HG03571 (cell line): ENCODE results near the gene ARL8B.
"Not testable (repeated sequence)": the region's sequence is repeated elsewhere in the genome, so short reads cannot be mapped to it uniquely, and the experiment has no call there.

Experiments
- ATAC-seq: cut with Tn5 transposase; IDR thresholded peaks from one replicate; pipeline ENCODE4 v1.9.1; 2021; ENCODE audit not compliant: unreplicated experiment

ARL8B gene

DNA sequence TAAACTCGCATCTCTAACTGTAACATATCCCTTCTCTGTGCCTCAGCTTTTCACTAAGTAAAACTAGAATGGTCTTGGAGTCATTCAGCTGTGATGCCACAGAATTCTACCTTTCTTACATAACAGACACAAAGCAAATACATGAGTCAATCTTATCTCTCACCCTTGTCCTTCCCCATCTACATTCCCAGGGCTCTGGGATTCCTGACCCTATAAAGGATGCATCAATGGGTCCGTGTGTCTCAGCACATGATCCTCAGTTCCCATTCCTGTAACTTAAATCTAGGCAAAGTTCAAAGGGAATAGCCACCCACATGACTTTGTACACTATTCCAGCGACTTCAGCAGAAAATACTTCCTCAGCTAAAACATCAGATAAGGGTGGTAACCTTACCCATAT, 11.8 kb upstream of the ARL8B start:
- no peak for ATAC-seq

DNA sequence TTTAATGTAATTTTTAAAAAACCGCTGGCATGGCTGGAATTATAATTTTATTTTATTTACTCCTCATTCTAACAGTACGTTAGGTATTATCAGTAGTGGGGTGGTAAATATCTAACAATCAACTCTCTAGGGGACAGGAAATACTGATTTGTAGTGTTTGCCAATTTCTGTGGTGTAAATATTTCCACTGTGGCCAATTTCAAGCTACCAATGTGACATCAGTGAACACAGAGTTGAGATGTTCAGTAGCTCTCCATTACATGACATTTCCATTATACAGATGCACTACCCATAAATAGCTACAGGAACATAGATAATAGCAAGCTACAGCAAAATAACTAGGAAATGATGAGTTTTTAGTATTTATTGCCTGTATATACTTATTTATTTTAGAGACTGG, 10.0 kb upstream of the ARL8B start:
- ATAC-seq, result no peak

DNA sequence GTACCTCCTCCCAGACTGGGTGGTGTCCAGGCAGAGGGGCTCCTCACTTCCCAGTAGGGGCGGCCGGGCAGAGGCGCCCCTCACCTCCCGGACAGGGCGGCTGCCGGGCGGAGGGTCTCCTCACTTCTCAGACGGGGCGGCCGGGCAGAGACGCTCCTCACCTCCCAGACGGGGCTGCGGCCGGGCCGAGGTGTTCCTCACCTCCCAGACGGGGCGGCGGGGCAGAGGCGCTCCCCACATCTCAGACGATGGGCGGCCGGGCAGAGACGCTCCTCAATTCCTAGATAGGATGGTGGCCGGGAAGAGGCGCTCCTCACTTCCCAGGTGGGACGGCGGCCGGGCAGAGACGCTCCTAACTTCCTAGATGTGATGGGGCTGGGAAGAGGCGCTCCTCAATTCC, 8.4 kb upstream of the ARL8B start:
- ATAC-seq, result not testable (repeated sequence)

DNA sequence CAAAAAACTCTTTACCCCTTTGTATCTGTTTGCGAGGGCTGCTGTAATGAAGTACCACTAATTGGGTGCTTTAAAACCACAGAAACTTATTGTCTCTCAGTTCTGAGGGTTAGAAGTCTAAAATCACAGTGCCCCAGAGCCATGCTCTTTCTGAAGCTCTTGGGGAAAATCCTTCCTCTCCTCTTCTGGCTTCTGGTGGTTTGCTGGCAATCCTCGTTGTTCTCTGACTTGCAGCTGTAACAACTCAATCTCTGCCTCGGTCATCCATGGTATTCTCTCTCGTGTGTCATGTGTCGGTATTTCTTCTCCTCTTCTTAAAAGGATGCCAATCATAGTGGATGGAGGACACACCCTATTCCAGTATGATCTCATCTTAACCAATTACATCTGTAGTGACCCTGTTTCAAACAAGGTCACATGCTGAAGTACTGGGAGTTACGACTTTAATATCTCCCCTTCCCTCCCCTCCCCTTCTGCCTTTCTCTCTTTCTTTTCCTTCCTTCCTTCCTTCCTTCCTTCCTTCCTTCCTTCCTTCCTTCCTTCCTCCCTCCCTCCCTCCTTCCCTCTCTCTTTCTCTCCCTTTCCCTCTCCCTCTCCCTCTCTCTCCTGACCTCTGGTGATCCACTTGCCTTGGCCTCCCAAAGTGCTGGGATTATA, 6.5 kb upstream of the ARL8B start:
- no peak for ATAC-seq

DNA sequence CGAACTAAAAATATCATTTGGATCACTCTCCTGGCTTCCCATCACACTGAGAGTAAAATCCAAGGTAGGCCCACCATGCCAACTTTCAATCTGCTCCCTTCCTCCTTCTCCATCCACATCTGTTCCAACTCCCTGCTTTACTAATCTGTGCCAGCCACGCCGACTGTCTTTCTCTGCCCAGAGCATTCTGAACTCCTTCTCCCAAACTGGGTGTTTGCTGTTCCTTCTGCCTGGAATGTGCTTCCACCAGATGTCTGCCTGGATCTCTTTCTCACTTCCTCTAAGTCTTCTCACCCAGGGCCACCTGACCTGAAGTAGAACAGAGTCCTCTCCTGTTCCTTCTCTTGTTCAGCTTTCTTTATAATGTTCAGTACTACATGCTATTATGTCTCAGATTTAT, 5.6 kb upstream of the ARL8B start:
- ATAC-seq, result no peak

DNA sequence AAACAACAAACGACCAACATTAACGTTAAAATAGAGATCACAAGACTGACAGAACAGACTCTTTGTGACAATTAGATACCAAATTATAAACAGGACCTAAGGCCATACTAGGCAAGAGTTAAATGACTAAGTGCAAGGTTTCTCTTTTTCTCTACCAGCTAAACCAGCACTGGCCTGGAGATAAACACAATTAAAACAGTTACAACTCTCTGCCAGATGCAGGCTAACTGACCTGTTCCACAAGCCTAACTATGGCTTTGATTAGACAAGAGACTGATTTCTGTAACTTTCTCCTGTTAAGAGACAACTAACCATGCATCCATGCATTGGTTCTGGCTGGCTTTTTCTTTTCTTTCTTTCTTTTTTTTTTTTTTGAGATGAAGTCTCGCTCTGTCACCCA, 1.6 kb upstream of the ARL8B start:
- ATAC-seq, result no peak

DNA sequence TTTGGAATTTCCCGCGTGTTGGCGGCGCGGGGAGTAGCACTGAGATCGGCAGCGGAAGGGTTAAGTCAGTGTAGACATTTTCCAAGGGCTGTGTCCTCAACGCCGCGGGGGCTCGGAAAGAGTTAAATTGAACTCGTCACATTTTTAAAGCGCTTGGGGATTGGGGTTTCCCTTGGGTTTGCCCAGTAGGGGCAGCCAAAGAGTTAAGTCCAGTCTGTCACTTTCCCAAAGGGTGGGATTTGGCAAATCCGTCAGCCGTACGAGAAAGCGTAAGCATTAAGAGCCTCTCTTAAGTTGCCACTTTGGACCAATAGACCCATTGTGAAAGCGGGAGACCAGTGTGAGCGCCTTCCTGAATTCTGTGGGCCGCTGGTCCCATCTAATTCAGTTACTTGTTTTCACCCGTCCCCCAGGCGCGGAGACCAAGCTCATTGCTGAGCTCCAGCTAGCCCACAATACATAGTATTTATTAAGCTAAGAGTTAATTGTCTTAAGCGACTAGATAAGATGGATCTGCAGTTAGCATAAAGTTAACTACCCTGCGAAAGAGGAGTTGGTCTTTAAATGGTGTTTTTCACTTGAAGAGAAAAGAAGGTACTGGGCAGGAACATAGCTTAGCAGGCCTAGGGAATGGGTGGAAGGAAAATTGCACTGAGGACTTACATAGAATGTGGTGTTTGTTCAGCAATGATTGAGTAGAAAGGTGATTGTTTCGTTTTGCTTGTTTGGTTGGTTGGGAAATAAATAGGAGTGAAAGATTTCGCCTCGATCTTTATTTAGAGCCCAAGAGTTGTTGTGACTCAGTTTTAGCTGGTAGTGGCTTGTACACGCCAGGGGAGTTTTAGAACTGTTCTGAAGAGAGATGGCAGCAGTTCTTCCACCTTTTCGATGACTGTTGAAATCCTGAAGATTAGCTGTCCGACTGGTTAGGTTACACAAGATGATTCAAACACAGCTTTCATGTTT, 932 bp downstream of the ARL8B start:
- peak; percentile 9 for ATAC-seq

DNA sequence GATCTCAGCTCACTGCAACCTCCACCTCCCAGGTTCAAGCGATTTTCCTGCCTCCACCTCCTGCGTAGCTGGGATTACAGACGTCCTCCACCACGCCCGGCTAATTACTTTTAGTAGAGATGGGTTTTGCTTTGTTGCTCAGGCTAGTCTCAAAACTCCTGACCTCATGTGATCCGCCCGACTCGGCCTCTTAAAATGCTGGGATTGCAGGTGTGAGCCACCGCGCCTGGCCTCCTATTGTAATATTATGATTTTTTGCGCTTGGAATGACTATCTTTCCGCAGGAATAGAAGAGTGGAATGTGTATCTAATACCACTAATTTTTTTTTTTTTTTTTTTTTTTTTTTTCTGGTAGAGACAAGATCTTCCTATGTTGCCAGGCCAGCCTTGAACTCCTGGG, 1.8 kb downstream of the ARL8B start:
- no peak for ATAC-seq

DNA sequence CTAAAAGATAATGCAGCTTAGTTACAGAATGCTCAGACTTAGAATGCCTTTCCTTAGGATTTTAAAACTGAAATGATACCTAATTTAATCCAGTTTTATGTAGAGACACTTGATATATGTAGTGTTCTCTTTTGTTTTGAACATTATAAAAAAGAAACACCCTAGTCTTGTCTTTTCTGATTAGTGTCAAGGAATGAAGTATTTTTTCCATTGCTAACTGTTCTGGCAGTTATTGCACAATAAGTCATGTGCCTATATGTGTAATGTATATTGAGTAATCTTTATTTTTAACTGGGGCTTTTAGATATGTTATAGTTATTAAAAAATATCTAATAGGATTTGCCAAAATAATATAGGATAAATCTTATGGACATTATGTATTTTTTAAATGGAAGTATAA, 4.5 kb downstream of the ARL8B start:
- ATAC-seq, result no peak

DNA sequence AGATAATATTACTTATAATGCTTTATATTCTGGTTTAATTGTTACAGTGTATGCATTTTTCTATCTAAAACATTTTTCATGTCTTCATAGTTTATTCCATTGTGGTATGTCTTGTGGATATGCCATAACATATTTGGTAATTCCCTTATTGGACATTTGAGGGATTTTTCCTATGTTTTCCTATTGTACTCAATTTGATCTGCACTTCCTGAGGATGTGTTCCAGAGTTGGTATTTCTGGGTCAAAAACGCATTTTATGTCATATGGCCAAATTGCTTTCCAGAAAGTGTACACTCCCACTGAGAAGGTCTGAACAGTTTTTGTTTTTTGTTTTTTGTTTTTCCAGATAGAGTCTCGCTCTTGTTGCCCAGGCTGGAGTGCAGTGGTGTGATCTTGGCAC, 6.8 kb downstream of the ARL8B start:
- no peak for ATAC-seq

DNA sequence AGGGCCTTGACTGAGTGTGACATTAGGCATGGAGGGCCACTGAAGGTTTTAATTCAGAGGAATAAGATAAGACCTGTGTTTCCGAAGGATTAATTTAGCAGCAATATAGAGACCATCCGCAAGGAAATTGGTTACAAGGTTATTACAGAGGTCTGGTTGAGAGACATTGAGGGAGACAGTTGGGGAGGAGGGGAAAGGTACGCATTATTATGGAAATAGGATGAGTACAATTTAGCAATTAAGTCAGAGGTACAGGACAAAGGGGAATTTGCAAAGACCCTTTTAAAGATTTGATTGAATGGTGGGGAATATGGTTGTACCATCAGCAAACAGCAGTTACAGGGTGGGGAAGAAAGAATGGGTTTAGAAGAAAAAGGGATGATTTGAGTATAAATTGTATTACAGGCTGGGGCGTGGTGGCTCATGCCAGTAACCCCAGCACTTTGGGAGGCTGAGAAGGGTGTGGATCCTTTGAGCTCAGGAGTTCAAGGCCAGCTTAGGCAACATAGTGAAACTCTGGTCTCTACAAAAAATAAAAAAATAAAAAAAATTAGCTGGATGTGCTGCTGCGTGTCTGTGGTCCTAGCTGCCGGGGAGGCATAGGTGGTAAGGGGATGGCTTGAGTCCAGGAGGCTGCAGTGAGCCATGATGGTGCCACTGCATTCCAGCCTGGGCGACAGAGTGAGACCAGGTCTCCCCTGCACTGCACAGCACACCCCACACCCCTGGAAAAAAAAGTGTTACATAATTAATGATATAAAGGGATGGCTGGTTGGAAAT, 11.3 kb downstream of the ARL8B start:
- no peak for ATAC-seq

DNA sequence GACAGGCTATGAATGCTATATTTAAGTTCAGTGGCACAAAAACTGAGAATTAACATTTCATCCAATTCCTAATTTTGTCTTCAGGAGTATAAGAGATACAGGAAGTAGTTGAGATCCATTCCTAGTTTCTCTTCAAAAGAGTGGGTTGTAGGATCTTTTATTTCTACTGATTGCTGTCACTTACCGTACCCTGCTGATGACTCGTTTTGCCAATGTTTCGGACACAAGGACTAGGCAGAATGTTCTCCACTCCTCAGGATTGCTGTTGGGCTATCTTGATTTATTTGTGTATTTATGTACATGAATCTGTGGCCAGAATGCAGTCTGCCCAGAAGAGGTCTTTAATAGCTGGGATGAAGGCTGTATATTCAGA, 11.9 kb downstream of the ARL8B start:
- no peak for ATAC-seq

DNA sequence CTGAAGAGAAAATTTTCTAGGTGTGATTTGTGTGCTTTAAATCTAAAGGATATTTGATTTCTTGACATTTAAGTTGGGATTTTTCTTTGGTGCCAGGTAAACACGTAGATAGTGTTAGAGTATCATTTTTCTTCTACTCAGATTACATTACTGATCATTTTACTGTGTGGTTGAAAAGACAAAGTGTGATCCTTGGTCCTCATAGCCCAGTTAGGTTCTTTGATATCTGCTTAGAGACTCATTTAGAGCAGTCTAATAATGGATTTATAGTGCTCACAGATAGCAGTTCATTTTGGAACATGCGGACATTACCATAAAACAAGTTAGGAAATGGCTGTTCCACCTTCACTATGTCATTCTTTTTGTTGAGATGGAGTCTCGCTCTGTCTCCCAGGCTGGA, 12.4 kb downstream of the ARL8B start:
- ATAC-seq, result no peak

DNA sequence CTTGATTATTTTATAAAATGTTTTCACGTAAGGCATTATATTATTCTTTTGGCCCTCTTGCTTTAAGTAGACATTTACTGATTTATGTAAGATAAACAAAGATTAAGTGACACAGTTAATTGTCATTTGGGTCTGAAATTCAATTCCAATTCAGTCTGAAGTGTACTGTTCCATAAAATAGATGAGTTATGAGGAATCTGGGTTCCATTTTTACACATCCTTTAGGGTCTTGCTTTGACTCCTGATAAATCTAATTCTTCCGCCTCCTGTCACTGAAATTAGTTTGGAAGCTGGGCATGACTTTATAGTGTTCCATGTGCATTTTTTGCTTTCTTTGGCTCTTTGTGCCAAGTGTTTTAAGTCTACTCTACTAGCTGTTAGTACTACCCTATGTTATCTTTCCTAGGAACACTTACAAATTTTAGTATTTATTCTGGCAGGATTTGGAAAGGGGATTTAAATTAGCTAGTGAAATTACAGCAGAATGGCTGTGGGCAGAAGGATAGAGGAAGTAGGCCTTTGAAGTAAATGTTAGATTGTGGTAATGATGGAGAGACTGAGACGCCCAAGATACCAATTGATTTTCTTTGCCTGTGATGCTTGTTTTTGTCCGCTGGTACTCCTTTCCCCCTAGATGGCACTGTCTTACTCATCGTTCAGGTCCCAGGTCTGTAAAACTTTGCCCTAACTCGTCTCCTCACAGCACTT, 14.3 kb downstream of the ARL8B start:
- peak; percentile 52 for ATAC-seq

DNA sequence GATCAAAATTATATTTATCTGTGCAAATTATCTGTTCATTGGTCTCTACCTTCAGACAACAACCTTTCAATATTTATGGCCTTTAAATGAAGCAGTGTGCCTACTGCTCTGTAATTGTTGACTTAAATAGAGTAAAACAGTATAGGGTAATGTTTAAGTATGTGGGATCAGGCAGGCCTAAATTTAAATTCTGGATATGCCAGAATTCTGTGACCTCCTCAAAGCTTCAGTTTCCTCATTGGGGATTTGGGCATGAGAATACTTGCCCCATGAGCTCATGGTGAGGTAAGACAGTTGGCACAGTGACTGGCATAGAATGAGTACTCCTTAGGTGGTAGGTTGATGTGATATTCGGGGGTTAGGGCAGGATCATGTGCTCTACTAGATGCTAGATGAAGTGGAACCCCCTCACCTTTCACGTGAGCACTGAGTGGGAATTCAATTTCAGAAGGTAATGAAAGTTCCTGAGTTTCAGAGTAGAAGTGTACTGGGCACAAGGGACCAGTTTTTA, 14.9 kb downstream of the ARL8B start:
- ATAC-seq, result no peak

DNA sequence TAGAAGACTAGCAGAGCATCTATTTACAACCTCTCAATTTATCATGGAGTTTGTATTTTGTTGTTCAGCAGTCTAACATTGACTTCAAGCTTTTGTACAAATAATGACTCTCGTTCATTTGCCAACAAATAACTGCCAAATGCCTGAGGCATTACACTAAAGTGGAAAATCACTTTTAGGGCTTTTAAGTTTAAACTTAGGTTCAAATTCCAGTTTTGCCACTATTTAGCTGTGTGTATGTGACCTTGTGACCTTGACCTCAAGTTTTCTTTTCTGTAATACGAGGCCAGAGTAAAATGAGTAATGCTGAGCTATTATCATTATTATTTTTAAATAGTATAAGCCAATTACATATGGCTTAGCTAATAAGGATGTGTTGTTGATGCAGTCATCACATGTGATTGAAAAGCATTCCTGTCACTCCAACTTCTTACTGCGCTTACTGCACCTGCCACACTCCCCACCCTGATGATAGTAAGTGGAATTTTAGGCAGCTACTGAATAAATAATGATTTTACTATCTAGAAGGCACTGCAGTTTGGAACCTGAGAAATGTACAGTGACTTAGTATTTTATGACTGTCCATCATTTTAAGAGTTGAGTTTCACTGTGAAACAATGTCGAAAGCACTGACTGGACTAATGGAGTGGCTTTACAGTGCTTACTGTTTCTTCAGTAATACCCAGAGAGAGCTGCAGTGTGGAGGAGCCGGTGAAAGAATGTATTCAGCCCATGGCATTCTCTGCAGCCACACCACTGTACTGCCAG, 16.3 kb downstream of the ARL8B start:
- ATAC-seq, result no peak

DNA sequence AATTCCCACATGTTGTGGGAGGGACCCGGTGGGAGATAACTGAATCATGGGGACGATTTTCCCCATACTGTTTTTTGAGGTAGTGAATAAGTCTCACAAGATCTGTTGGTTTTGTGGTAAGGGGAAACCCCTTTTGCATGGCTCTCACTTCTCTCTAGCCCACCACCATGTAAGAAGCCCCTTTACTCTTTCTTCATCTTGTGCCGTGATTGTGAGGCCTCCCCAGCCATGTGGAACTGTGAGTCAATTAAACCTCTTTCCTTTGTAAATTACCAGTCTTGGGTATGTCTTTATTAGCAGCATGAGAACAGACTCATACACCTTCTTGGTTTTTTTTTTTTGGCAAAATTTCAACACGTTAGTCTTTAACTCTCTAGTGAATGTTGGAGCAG, 18.1 kb downstream of the ARL8B start:
- ATAC-seq, result peak; percentile 44

DNA sequence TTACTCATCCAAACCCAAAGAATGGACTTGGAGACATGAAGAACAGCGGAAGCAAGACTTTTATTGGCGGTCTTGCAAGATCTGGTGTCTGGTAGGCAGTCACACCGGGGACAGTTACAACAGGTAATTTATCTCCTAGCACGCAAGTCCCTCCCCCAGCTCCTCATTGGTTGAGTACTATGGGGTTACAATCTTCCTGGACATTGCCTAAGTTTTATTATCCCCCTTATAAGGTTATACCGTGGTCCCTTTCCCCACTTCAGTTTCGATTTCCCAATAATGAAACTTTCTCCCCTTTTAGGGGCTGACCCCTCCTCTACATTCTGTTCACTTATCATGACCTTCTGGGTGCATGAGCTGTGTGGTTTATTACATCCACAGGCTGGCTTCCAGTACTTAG, 18.7 kb downstream of the ARL8B start:
- ATAC-seq, result no peak

DNA sequence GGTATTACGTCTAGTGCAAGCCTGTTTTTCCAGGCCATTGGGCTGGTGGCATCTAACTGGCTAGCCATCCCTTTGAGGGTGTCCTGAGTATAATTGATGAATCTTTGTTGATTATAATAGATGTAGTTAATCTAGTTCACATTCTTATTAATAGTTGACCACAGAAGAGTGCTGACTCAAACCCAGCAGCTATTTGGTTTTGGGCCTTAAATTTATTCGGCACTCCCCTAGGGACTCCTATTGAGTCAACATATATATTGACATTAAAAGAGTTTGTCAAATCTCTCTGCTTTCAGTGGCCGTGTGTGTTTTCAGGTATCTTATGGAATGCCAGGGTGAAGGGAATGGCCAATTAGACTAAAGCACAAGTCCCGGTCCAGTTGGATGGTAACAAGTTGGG, 19.7 kb downstream of the ARL8B start:
- no peak for ATAC-seq

DNA sequence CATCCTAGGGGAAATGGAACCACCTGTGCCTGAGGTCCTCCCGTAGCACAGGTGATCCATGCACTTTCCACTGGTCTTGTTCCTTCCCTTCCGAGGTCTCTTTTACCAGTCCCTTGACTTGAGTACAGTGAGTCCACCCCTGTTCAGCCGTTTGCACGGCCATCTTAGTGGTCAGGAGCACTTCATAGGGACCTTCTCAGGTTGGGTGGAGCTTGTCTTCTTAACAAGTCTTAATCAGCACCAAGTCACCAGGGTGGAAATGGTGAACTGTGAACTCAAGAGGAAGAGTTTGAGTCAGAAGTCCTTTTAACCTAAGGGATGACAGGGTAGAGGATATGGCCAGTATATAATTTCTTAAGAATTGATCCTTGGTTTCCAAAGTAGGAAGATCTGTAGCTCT, 21.4 kb downstream of the ARL8B start:
- no peak for ATAC-seq
